ENCODE data around the gene KEL.

- TF ChIP-seq CTCF (IDR thresholded peaks at IDR 0.05) (no peak), POLR2A (IDR thresholded peaks at IDR 0.05) (no peak), POLR2AphosphoS5 (IDR thresholded peaks at IDR 0.05) (no peak), EP300 (IDR thresholded peaks at IDR 0.05; ENCODE audit: low read depth) (no peak)
Observed at GRCh38 chr7:142904128-142904527, 58.0 kb downstream of the KEL start.

All from transverse colon (tissue), 4 donors.